Prostate gland (tissue), 2 donors: ENCODE results near the gene PLEKHM3.

Source experiments
- POLR2A ChIP-seq: fragments of 450-650 bp; IDR thresholded peaks from one replicate; pipeline ENCODE4 v1.6.1; 2016; ENCODE audit warnings: antibody characterized with exemption, mild to moderate bottlenecking
- POLR2AphosphoS5 ChIP-seq: sonication (generic); formaldehyde crosslinking; IDR thresholded peaks from one replicate; pipeline ENCODE4 v1.6.1; 2017; ENCODE audit warnings: antibody characterized with exemption
- TF ChIP-seq, protein P1 (sequence below), 4 experiments: fragments of 200-600 bp in 2 of 4; fragments of 450-650 bp in 2 of 4; sonication (generic) in 2 of 4; IDR thresholded peaks; 1 replicate in 3 of 4; 2 replicates in 1 of 4; pipeline ENCODE4 v1.5.1; 2016 to 2019; ENCODE audit warnings: antibody characterized with exemption in 4 of 4, mild to moderate bottlenecking in 2 of 4, moderate library complexity in 2 of 4

DNA sequence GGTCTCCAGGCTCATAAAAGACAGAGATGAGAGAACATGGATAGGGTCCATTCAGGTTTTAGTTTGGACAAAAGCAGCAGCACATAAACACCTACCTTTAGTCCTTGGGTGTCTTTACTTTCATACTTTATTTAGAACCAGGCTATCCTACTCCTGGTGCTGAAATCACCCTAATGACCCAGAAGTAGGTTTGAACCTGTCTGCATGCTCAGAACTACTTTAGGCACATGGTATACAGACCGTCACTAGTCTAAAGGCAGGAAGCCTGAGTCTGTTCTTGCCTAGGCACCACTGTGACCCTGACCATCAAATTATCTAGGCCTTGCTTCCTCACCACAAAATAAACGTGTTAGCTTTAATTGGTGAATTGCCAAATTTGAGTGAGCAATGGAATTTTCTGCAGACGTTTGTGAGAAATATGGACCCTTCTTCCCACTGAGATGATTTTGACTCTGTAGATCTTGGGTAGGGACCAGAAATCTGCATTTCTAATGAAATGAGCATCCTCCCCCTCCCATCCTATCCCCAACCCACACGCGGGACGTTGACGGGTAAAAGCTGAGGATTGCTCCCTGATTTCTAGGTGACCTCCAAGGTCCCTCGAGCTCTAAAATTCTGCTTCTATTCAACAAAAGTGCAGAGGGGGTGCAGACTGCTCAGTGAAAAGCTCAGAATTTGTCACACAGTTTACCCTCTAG lies 75.1 kb downstream of the PLEKHM3 start:
- TF ChIP-seq, protein P1, sequence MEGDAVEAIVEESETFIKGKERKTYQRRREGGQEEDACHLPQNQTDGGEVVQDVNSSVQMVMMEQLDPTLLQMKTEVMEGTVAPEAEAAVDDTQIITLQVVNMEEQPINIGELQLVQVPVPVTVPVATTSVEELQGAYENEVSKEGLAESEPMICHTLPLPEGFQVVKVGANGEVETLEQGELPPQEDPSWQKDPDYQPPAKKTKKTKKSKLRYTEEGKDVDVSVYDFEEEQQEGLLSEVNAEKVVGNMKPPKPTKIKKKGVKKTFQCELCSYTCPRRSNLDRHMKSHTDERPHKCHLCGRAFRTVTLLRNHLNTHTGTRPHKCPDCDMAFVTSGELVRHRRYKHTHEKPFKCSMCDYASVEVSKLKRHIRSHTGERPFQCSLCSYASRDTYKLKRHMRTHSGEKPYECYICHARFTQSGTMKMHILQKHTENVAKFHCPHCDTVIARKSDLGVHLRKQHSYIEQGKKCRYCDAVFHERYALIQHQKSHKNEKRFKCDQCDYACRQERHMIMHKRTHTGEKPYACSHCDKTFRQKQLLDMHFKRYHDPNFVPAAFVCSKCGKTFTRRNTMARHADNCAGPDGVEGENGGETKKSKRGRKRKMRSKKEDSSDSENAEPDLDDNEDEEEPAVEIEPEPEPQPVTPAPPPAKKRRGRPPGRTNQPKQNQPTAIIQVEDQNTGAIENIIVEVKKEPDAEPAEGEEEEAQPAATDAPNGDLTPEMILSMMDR (IDR thresholded peaks at IDR 0.05): no peak
- TF ChIP-seq POLR2A (no peak), POLR2AphosphoS5 (no peak)
